K562 (cell line): ENCODE data around the gene DDX41. TPM values are rescaled to one million over a fixed set of nuclear protein-coding genes. Genes with fewer than 3 reads are reported as not detected.

ENCODE experiments used
- SAP30 ChIP-seq: fragments of 200-600 bp; sonication (generic); IDR thresholded peaks from 2 replicates; pipeline ENCODE4 v1.6.1; 2012; ENCODE audit warnings: borderline replicate concordance, low read depth, mild to moderate bottlenecking, moderate library complexity, low read length, control low read depth, inconsistent platforms; ENCODE audit not compliant: insufficient read depth, poor library complexity, severe bottlenecking
- polyA plus RNA-seq, 8 experiments: library from polyadenylated mRNA; depleted of rRNA in 4 of 8; stranded (reverse) in 5 of 8; unstranded in 3 of 8; fragments of >200 nt; fragmentation: Nextera tagmentation in 2 of 8; fragmentation: Illumina TruSeq in 1 of 8; extraction: Ambion mirVana in 2 of 8; extraction: Trizol in 1 of 8; gene quantifications; 2 replicates each; pipeline versions ENCODE4 v1.2.1 to v1.2.3, GENCODE V29; 2011 to 2014; ENCODE audit warnings: inconsistent platforms in 1 of 8, missing spikeins in 1 of 8
- total RNA-seq, 7 experiments: library from RNA; depleted of rRNA in 6 of 7; stranded (reverse); fragments of >200 nt in 6 of 7; fragmentation: Illumina TruSeq in 2 of 7; extraction: Trizol in 2 of 7; gene quantifications; 2 replicates each; pipeline versions ENCODE4 v1.2.1 to v1.2.3, GENCODE V29; 2011 to 2021; ENCODE audit warnings: low replicate concordance in 1 of 7
- TF ChIP-seq, protein P1 (sequence below): sonication (generic); formaldehyde crosslinking; IDR thresholded peaks from 2 replicates; pipeline ENCODE4 v1.8.1; 2023; ENCODE audit warnings: missing genetic modification reagents, mild to moderate bottlenecking, borderline replicate concordance
- TF ChIP-seq, protein P2 (sequence below): sonication (generic); formaldehyde crosslinking; IDR thresholded peaks from 2 replicates; pipeline ENCODE4 v1.8.0; 2023; ENCODE audit warnings: mild to moderate bottlenecking, missing genetic modification reagents
- TF ChIP-seq, protein P3 (sequence below): IDR thresholded peaks from 2 replicates; pipeline ENCODE4 v1.6.1; 2012; ENCODE audit warnings: low read depth, low read length, improper control_type of control experiment, borderline replicate concordance
- TF ChIP-seq, protein P4 (sequence below): fragments of 250-450 bp; sonication (Bioruptor Pico); IDR thresholded peaks from 2 replicates; pipeline ENCODE4 v1.5.0; 2021; ENCODE audit warnings: mild to moderate bottlenecking, moderate library complexity
- TF ChIP-seq, protein P5 (sequence below): fragments of 250-450 bp; sonication (Bioruptor Pico); IDR thresholded peaks from 2 replicates; pipeline ENCODE4 v1.5.0; 2020; ENCODE audit warnings: mild to moderate bottlenecking
- TF ChIP-seq, protein P6 (sequence below): fragments of 250-450 bp; sonication (Bioruptor Pico); IDR thresholded peaks from 2 replicates; pipeline ENCODE4 v1.9.0; 2021; ENCODE audit warnings: mild to moderate bottlenecking, inconsistent platforms

DDX41 gene
- total and polyA plus RNA-seq, 9 of the 15 experiments (the other 6 are each of a cell fraction or from before 2014, with no cell fraction given): 38.2 to 284 (median 116) TPM

DNA sequence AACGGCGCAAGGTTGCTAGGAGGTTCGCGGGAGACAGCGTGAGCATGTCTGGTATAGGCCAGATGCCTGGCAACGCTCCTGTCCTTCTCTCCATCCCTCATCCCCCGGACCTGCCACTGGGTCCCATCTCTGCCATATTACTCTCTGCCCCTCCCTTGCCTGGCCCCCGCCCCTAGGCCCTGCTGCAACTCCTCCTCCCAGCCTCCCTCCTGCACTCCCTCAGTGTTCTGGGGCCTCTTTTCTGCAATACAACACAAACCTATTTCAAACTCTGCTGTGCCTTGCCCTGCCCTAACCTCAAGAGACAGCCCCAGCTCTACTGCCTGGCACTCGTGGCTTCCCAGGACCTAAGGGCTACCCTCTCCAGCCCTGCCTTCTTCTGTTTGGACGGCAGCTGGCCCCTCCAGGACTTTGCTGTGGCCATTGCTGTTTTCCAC, 34.4 kb downstream of the DDX41 start (continued):
- TF ChIP-seq, protein P1, sequence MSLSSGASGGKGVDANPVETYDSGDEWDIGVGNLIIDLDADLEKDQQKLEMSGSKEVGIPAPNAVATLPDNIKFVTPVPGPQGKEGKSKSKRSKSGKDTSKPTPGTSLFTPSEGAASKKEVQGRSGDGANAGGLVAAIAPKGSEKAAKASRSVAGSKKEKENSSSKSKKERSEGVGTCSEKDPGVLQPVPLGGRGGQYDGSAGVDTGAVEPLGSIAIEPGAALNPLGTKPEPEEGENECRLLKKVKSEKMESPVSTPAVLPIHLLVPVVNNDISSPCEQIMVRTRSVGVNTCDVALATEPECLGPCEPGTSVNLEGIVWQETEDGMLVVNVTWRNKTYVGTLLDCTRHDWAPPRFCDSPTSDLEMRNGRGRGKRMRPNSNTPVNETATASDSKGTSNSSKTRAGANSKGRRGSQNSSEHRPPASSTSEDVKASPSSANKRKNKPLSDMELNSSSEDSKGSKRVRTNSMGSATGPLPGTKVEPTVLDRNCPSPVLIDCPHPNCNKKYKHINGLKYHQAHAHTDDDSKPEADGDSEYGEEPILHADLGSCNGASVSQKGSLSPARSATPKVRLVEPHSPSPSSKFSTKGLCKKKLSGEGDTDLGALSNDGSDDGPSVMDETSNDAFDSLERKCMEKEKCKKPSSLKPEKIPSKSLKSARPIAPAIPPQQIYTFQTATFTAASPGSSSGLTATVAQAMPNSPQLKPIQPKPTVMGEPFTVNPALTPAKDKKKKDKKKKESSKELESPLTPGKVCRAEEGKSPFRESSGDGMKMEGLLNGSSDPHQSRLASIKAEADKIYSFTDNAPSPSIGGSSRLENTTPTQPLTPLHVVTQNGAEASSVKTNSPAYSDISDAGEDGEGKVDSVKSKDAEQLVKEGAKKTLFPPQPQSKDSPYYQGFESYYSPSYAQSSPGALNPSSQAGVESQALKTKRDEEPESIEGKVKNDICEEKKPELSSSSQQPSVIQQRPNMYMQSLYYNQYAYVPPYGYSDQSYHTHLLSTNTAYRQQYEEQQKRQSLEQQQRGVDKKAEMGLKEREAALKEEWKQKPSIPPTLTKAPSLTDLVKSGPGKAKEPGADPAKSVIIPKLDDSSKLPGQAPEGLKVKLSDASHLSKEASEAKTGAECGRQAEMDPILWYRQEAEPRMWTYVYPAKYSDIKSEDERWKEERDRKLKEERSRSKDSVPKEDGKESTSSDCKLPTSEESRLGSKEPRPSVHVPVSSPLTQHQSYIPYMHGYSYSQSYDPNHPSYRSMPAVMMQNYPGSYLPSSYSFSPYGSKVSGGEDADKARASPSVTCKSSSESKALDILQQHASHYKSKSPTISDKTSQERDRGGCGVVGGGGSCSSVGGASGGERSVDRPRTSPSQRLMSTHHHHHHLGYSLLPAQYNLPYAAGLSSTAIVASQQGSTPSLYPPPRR (CRISPR knock-in tag): no peak
- TF ChIP-seq, protein P2, sequence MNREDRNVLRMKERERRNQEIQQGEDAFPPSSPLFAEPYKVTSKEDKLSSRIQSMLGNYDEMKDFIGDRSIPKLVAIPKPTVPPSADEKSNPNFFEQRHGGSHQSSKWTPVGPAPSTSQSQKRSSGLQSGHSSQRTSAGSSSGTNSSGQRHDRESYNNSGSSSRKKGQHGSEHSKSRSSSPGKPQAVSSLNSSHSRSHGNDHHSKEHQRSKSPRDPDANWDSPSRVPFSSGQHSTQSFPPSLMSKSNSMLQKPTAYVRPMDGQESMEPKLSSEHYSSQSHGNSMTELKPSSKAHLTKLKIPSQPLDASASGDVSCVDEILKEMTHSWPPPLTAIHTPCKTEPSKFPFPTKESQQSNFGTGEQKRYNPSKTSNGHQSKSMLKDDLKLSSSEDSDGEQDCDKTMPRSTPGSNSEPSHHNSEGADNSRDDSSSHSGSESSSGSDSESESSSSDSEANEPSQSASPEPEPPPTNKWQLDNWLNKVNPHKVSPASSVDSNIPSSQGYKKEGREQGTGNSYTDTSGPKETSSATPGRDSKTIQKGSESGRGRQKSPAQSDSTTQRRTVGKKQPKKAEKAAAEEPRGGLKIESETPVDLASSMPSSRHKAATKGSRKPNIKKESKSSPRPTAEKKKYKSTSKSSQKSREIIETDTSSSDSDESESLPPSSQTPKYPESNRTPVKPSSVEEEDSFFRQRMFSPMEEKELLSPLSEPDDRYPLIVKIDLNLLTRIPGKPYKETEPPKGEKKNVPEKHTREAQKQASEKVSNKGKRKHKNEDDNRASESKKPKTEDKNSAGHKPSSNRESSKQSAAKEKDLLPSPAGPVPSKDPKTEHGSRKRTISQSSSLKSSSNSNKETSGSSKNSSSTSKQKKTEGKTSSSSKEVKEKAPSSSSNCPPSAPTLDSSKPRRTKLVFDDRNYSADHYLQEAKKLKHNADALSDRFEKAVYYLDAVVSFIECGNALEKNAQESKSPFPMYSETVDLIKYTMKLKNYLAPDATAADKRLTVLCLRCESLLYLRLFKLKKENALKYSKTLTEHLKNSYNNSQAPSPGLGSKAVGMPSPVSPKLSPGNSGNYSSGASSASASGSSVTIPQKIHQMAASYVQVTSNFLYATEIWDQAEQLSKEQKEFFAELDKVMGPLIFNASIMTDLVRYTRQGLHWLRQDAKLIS (CRISPR knock-in tag): no peak
- TF ChIP-seq, protein P3, sequence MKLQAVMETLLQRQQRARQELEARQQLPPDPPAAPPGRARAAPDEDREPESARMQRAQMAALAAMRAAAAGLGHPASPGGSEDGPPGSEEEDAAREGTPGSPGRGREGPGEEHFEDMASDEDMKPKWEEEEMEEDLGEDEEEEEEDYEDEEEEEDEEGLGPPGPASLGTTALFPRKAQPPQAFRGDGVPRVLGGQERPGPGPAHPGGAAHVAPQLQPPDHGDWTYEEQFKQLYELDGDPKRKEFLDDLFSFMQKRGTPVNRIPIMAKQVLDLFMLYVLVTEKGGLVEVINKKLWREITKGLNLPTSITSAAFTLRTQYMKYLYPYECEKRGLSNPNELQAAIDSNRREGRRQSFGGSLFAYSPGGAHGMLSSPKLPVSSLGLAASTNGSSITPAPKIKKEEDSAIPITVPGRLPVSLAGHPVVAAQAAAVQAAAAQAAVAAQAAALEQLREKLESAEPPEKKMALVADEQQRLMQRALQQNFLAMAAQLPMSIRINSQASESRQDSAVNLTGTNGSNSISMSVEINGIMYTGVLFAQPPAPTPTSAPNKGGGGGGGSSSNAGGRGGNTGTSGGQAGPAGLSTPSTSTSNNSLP: no peak
- TF ChIP-seq, protein P4, sequence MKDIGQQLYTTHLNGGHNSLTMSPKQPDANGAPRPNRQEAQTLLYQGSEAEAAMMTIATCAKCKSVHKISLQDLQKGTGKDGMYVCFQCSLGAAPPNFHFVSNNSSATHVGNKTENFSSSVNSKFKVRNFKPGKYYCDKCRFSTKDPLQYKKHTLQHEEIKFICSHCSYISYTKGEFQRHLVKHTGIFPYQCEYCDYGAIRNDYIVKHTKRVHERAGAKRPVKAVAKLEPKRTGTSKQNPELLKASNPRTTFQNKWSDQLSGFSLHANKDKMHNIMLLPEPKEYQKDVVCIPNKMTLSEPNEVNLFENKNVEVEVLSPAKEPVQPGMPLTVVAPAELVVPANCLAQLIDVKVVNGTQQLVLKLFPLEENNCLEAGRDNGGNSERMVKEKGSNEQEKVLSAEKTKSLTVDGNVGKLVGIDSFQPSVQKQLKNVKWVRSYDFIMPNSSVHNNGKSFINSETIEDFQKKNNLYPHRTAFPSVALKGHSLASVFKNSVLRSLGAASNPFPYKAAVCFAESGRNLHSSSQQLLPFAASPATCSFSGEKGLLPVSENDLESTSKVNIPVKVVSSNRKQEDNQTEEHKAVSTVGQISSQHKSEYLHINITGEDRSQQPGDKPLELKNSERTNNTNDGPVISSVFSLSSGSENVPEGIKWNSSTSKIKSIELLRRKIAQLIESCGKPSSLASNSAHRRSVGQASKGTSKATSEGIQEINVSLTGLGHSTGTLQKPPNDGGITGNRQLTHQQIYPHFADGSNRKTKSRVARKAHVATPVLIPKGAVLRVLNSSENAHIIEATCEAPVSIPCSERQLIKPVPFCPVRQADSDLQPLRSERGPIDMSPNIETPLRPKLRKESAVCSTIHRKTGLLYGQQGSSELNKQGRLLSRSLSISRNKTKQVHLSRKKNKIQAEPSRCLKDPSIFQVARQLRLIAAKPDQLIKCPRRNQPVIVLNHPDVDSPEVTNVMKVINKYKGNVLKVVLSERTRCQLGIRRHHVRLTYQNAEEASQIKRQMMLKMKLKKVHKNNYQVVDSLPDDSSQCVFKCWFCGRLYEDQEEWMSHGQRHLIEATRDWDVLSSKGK (CRISPR knock-in tag): no peak
- no peak for TF ChIP-seq SAP30
- TF ChIP-seq, protein P5, sequence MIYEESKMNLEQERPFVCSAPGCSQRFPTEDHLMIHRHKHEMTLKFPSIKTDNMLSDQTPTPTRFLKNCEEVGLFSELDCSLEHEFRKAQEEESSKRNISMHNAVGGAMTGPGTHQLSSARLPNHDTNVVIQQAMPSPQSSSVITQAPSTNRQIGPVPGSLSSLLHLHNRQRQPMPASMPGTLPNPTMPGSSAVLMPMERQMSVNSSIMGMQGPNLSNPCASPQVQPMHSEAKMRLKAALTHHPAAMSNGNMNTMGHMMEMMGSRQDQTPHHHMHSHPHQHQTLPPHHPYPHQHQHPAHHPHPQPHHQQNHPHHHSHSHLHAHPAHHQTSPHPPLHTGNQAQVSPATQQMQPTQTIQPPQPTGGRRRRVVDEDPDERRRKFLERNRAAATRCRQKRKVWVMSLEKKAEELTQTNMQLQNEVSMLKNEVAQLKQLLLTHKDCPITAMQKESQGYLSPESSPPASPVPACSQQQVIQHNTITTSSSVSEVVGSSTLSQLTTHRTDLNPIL (CRISPR knock-in tag): no peak
- TF ChIP-seq, protein P6, sequence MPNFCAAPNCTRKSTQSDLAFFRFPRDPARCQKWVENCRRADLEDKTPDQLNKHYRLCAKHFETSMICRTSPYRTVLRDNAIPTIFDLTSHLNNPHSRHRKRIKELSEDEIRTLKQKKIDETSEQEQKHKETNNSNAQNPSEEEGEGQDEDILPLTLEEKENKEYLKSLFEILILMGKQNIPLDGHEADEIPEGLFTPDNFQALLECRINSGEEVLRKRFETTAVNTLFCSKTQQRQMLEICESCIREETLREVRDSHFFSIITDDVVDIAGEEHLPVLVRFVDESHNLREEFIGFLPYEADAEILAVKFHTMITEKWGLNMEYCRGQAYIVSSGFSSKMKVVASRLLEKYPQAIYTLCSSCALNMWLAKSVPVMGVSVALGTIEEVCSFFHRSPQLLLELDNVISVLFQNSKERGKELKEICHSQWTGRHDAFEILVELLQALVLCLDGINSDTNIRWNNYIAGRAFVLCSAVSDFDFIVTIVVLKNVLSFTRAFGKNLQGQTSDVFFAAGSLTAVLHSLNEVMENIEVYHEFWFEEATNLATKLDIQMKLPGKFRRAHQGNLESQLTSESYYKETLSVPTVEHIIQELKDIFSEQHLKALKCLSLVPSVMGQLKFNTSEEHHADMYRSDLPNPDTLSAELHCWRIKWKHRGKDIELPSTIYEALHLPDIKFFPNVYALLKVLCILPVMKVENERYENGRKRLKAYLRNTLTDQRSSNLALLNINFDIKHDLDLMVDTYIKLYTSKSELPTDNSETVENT (CRISPR knock-in tag): no peak
